HL-60 (cell line): ENCODE results near the gene OR10A7.

Experiments
- CTCF ChIP-seq: IDR thresholded peaks from one replicate; pipeline ENCODE4 v1.5.1; 2011; ENCODE audit warnings: low read length, control low read depth, inconsistent platforms; ENCODE audit not compliant: insufficient read depth
- POLR2AphosphoS5 ChIP-seq: IDR thresholded peaks from 2 replicates; pipeline ENCODE4 v1.6.1; 2012; ENCODE audit warnings: low read depth

GRCh38 chr12:55171445-55171844 is 49.4 kb upstream of the OR10A7 start:
- TF ChIP-seq CTCF (no peak), POLR2AphosphoS5 (no peak)
